NCI-H524 (cell line): Measurements from ENCODE around the gene ZFP36L1.

Experiments used
- DNase-seq, 2 experiments: peaks; one replicate each; lab custom pipeline; 2025; lab: John Stamatoyannopoulos, UW

ZFP36L1 gene

DNA sequence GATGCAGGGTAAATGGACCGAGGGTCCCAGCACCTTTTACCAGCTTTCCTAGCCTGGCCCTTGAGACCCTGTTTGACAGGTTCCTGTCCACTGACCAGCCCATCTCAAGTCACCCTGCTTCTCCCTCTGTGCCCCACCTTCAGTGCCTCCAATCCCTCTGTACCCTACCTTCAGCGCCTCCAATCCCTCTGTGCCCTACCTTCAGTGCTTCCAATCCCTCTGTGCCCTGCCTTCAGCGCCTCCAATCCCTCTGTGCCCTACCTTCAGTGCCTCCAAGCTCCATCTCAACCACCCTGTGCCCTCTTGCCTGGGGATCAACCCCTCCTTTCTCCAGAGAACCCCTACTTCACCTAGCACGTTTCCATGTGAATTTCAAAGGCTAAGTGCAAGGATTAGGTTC is 54.3 kb downstream of the ZFP36L1 start:
- no peak for DNase-seq
